GM12878 (cell line): ENCODE data around the gene JMJD4. TPM values are rescaled to one million over a fixed set of nuclear protein-coding genes. Genes with fewer than 3 reads are reported as not detected.

ENCODE experiments used
- ATAC-seq: fragments of 200-7000 bp; cut with Tn5 transposase; 3 replicates; pipeline ENCODE4 v1.9.1; 2020; ENCODE audit warnings: mild to moderate bottlenecking, moderate library complexity
- BruUV-seq: library from RNA; stranded (reverse); fragments of 400-500 nt; replicated peaks from 2 replicates; lab custom pipeline; 2021; lab: Mats Ljungman, UMichigan
- CTCF ChIA-PET: fragments of 300-600 bp; sonication (Branson Sonifier 250); formaldehyde crosslinking; extraction: SDS; loops from one replicate; lab custom pipeline; 2021; ENCODE audit warnings: inconsistent platforms; lab: Yijun Ruan, JAX
- POLR2A ChIA-PET: fragments of 350-600 bp; formaldehyde crosslinking; extraction: SDS; loops from one replicate; lab custom pipeline; 2021; ENCODE audit warnings: inconsistent platforms; lab: Charles Lee
- RAD21 ChIA-PET: fragments of 300-600 bp; sonication (Branson Sonifier 250); formaldehyde crosslinking; loops from one replicate; lab custom pipeline; 2023; ENCODE audit warnings: antibody characterized with exemption; ENCODE audit not compliant: unreplicated experiment; lab: Charles Lee
- SMC1A ChIA-PET: fragments of 300-600 bp; sonication (Branson Sonifier 250); formaldehyde crosslinking; loops from one replicate; lab custom pipeline; 2023; ENCODE audit not compliant: unreplicated experiment, uncharacterized antibody; lab: Charles Lee
- DNase-seq: peaks from one replicate; pipeline ENCODE4 v3.0.0-alpha.2; 2011; ENCODE audit warnings: low read depth, low spot score
- FAIRE-seq: peaks from 3 replicates; lab custom pipeline; 2011; peaks lifted over from hg19 to GRCh38; lab: Jason Lieb, UNC
- H2AFZ ChIP-seq: 2 replicates; pipeline ENCODE4 v1.6.0; 2011; ENCODE audit warnings: low read depth, low read length, control low read depth; ENCODE audit not compliant: control insufficient read depth
- H3K27ac ChIP-seq: 2 replicates; pipeline ENCODE4 v1.5.1; 2011; ENCODE audit warnings: control low read depth; ENCODE audit not compliant: control insufficient read depth, insufficient read depth
- H3K27me3 ChIP-seq, 2 experiments: replicated peaks in 1 of 2; 2 replicates each; pipeline versions ENCODE4 v1.6.0 to v1.6.1; 2011; ENCODE audit warnings: low read length in 1 of 2; ENCODE audit not compliant: control insufficient read depth in 2 of 2, insufficient read depth in 2 of 2
- H3K36me3 ChIP-seq, 2 experiments: 2 replicates each; pipeline ENCODE4 v1.5.1; 2011; ENCODE audit warnings: low read length in 1 of 2; ENCODE audit not compliant: control insufficient read depth in 2 of 2, insufficient read depth in 2 of 2
- H3K4me1 ChIP-seq: 2 replicates; pipeline ENCODE4 v1.6.1; 2011; ENCODE audit warnings: mild to moderate bottlenecking, low read length, moderate library complexity, mixed read lengths; ENCODE audit not compliant: control insufficient read depth, insufficient read depth
- H3K4me2 ChIP-seq: 2 replicates; pipeline ENCODE4 v1.6.0; 2011; ENCODE audit warnings: control low read depth; ENCODE audit not compliant: control insufficient read depth, insufficient read depth
- H3K4me3 ChIP-seq: fragments of 200-600 bp; sonication (generic); 2 replicates; pipeline ENCODE4 v1.5.1; 2016
- H3K79me2 ChIP-seq: 2 replicates; pipeline ENCODE4 v1.6.0; 2011; ENCODE audit warnings: low read length; ENCODE audit not compliant: control insufficient read depth, insufficient read depth
- H3K9ac ChIP-seq: 2 replicates; pipeline ENCODE4 v1.8.0; 2011; ENCODE audit warnings: low read length, control low read depth, mixed read lengths; ENCODE audit not compliant: control insufficient read depth, insufficient read depth
- H3K9me3 ChIP-seq: replicated peaks from 3 replicates; pipeline ENCODE4 v1.5.1; 2011; ENCODE audit warnings: mild to moderate bottlenecking, low read length; ENCODE audit not compliant: control insufficient read depth, insufficient read depth
- H4K20me1 ChIP-seq: 2 replicates; pipeline ENCODE4 v1.6.0; 2011; ENCODE audit not compliant: control insufficient read depth, insufficient read depth
- CBFB ChIP-seq: IDR thresholded peaks from 2 replicates; pipeline ENCODE4 v1.6.1; 2016; ENCODE audit warnings: antibody characterized with exemption, low read depth
- CBX3 ChIP-seq: fragments of 200-600 bp; sonication (generic); IDR thresholded peaks from 2 replicates; pipeline ENCODE4 v1.6.1; 2016; ENCODE audit warnings: low read depth, borderline replicate concordance
- CEBPZ ChIP-seq: fragments of 150-350 bp; IDR thresholded peaks from 2 replicates; pipeline ENCODE4 v1.6.1; 2016; ENCODE audit warnings: low read depth, low read length
- EED ChIP-seq: sonication (generic); IDR thresholded peaks from 2 replicates; pipeline ENCODE4 v1.6.1; 2016; ENCODE audit warnings: antibody characterized with exemption, low read depth
- HDAC6 ChIP-seq: fragments of 200-600 bp; sonication (generic); IDR thresholded peaks from one replicate; pipeline ENCODE4 v1.8.0; 2017; ENCODE audit warnings: antibody characterized with exemption; ENCODE audit not compliant: unreplicated experiment
- MYB ChIP-seq: fragments of 150-350 bp; IDR thresholded peaks from 2 replicates; pipeline ENCODE4 v1.6.1; 2014; ENCODE audit warnings: mild to moderate bottlenecking, low read depth, low read length, borderline replicate concordance
- POU2F2 ChIP-seq: IDR thresholded peaks from 3 replicates; pipeline ENCODE4 v1.6.1; 2011; ENCODE audit warnings: low read depth, mild to moderate bottlenecking, low read length, borderline replicate concordance
- SMARCA5 ChIP-seq: fragments of 450-650 bp; IDR thresholded peaks from 2 replicates; pipeline ENCODE4 v1.6.1; 2017; ENCODE audit warnings: mild to moderate bottlenecking
- SREBF1 ChIP-seq: IDR thresholded peaks from 2 replicates; pipeline ENCODE4 v1.6.1; 2012; ENCODE audit warnings: mild to moderate bottlenecking, low read length
- TCF3 ChIP-seq: IDR thresholded peaks from 2 replicates; pipeline ENCODE4 v1.6.1; 2012; ENCODE audit warnings: low read depth, mild to moderate bottlenecking, low read length, borderline replicate concordance; ENCODE audit not compliant: insufficient read depth
- ZBTB33 ChIP-seq: fragments of 450-650 bp; IDR thresholded peaks from 2 replicates; pipeline ENCODE4 v1.6.1; 2017; ENCODE audit warnings: mild to moderate bottlenecking
- ZBTB4 ChIP-seq: fragments of 450-650 bp; formaldehyde crosslinking; IDR thresholded peaks from 2 replicates; pipeline ENCODE4 v1.4.0; 2022; ENCODE audit warnings: mild to moderate bottlenecking, moderate library complexity
- ZNF217 ChIP-seq: fragments of 450-650 bp; IDR thresholded peaks from 2 replicates; pipeline ENCODE4 v1.6.1; 2017; ENCODE audit warnings: antibody characterized with exemption, mild to moderate bottlenecking
- WGBS: methylation state at CpG from one replicate; pipeline ENCODE4 v1.1.6; 2016; ENCODE audit warnings: low lambda C conversion rate; ENCODE audit not compliant: insufficient replicate concordance, insufficient coverage; ENCODE audit errors: missing lambda C conversion rate; 5-methylcytosine and 5-hydroxymethylcytosine counted together
- in situ Hi-C: fragments of 300-500 bp; cut with MboI; formaldehyde crosslinking; loops from 9 replicates; pipeline ENCODE4 v1.14.3; 2018; ENCODE audit warnings: mixed read lengths
- intact Hi-C: fragments of 100-400 bp; cut with micrococcal nuclease; formaldehyde crosslinking; loops from one replicate; pipeline ENCODE4 v1.14.2; 2022; ENCODE audit not compliant: unreplicated experiment
- polyA plus RNA-seq, 11 experiments: library from polyadenylated mRNA; depleted of rRNA in 4 of 11; unstranded in 6 of 11; stranded (reverse) in 5 of 11; fragments of >200 nt; fragmentation: Nextera tagmentation in 4 of 11; fragmentation: Illumina TruSeq in 1 of 11; extraction: Ambion mirVana in 4 of 11; extraction: Trizol in 1 of 11; gene quantifications; 1 replicate in 1 of 11; 2 replicates in 10 of 11; pipeline versions ENCODE4 v1.2.1 to v1.2.3, GENCODE V29; 2011 to 2016; ENCODE audit warnings: inconsistent platforms in 2 of 11, missing spikeins in 2 of 11, low read depth in 1 of 11
- total RNA-seq, 4 experiments: library from RNA; depleted of rRNA in 3 of 4; stranded (reverse); fragments of >200 nt in 3 of 4; fragmentation: Illumina TruSeq in 1 of 4; extraction: Trizol in 1 of 4; gene quantifications; 2 replicates each; pipeline versions ENCODE4 v1.2.1 to v1.2.3, GENCODE V29; 2013 to 2021

The JMJD4 gene
- total and polyA plus RNA-seq, 10 of the 15 experiments (the other 5 are each of a cell fraction or from before 2014, with no cell fraction given): 0.89 to 38.3 (median 18.4) TPM

GRCh38 chr1:227731696-227732585 lies 3.2 kb downstream of the JMJD4 start:
- Histone ChIP-seq H3K27me3 (no peaks in the 10 kb centered on the region), H3K36me3 (peaks cover 0 to 6% of the 10 kb centered on the region in 2 experiments; a peak in 3 of 4 replicates), H3K4me2 (no peak overlapping the region), H2AFZ (no peak overlapping the region), H4K20me1 (no peaks in the 10 kb centered on the region), H3K9me3 (peaks cover 2% of the 10 kb centered on the region; the same call in 2 of the 3 replicates), H3K27ac (no peak overlapping the region), H3K4me3 (no peak overlapping the region), H3K79me2 (peaks cover 27% of the 10 kb centered on the region), H3K9ac (no peak overlapping the region), H3K4me1 (peaks cover 14% of the 10 kb centered on the region)
- FAIRE-seq (no peak), ATAC-seq (no peak), DNase-seq (no peak)
- SMC1A ChIA-PET: no interaction called here
- BruUV-seq: no TSS peak
- WGBS: 95% methylated on average over 19 of the region's 19 CpGs
- CTCF ChIA-PET: no interaction called here
- intact Hi-C loops: loop anchor here (10.0 kb wide), 1 partner anchor 53 kb away; no protein-coding TSS in a partner anchor
- POLR2A ChIA-PET: interaction anchor here (0.6 kb wide), 1 partner anchor 750 kb away, joined by 3 read pairs; no protein-coding TSS in a partner anchor
- RAD21 ChIA-PET: no interaction called here
- in situ Hi-C loops: no loop called here
- no peak for TF ChIP-seq SREBF1
- no peak for TF ChIP-seq SMARCA5
- no peak for TF ChIP-seq EED
- no peak for TF ChIP-seq ZBTB4 (CRISPR knock-in tag)
- TF ChIP-seq ZBTB33: no peak
- TF ChIP-seq CBFB: no peak
- no peak for TF ChIP-seq ZNF217
- TF ChIP-seq CBX3: no peak
- no peak for TF ChIP-seq CEBPZ
- TF ChIP-seq MYB: no peak
- TF ChIP-seq HDAC6: no peak
- no peak for TF ChIP-seq TCF3
- TF ChIP-seq POU2F2: no peak
